IPS-15b (cell line): Measurements from ENCODE around the gene SPG11.
"Not testable (repeated sequence)": the region's sequence is repeated elsewhere in the genome, so short reads cannot be mapped to it uniquely, and the experiment has no call there.

ENCODE experiments used
- H3K27me3 ChIP-seq: one replicate; pipeline ENCODE4 v1.6.1; 2013; ENCODE audit warnings: low read length; ENCODE audit not compliant: control insufficient read depth, insufficient read depth
- H3K36me3 ChIP-seq: one replicate; pipeline ENCODE4 v1.6.1; 2013; ENCODE audit warnings: low read length; ENCODE audit not compliant: control insufficient read depth, insufficient read depth
- H3K4me1 ChIP-seq: one replicate; pipeline ENCODE4 v1.6.1; 2013; ENCODE audit warnings: mild to moderate bottlenecking, low read length; ENCODE audit not compliant: control insufficient read depth, insufficient read depth
- H3K4me3 ChIP-seq: one replicate; pipeline ENCODE4 v1.5.1; 2013; ENCODE audit warnings: low read depth, low read length
- H3K9ac ChIP-seq: one replicate; pipeline ENCODE4 v1.6.1; 2013; ENCODE audit warnings: low read depth, mild to moderate bottlenecking, low read length
- H3K9me3 ChIP-seq: one replicate; pipeline ENCODE4 v1.6.1; 2013; ENCODE audit warnings: mild to moderate bottlenecking, low read length; ENCODE audit not compliant: control insufficient read depth, insufficient read depth

The SPG11 gene

GRCh38 chr15:44545913-44546802 lies 117.3 kb downstream of the SPG11 start:
- peaks cover 6% of the 10 kb centered on the region for H3K36me3 ChIP-seq

GRCh38 chr15:44544745-44545144 lies 118.7 kb downstream of the SPG11 start:
- not testable (repeated sequence) for H3K9me3 ChIP-seq, H3K27me3 ChIP-seq, H3K4me1 ChIP-seq, H3K36me3 ChIP-seq, H3K4me3 ChIP-seq, H3K9ac ChIP-seq

More at GRCh38 chr15:44545913-44546802, 117.3 kb downstream of the SPG11 start:
- Histone ChIP-seq H3K4me1 (peaks cover 3% of the 10 kb centered on the region), H3K9me3 (no peaks in the 10 kb centered on the region), H3K4me3 (no peak overlapping the region), H3K27me3 (no peaks in the 10 kb centered on the region), H3K9ac (no peak overlapping the region)

GRCh38 chr15:44542596-44542995 lies 120.9 kb downstream of the SPG11 start:
- Histone ChIP-seq H3K9ac (no peak overlapping the region), H3K9me3 (no peaks in the 10 kb centered on the region), H3K4me3 (no peak overlapping the region), H3K27me3 (no peaks in the 10 kb centered on the region), H3K36me3 (peaks cover 9% of the 10 kb centered on the region), H3K4me1 (peaks cover 8% of the 10 kb centered on the region)

GRCh38 chr15:44541282-44541958 lies 122.0 kb downstream of the SPG11 start:
- H3K36me3 ChIP-seq, result peaks cover 11% of the 10 kb centered on the region
- no peak overlapping the region for H3K4me3 ChIP-seq
- no peak overlapping the region for H3K9ac ChIP-seq
- no peaks in the 10 kb centered on the region for H3K27me3 ChIP-seq
- H3K4me1 ChIP-seq, result peaks cover 8% of the 10 kb centered on the region
- no peaks in the 10 kb centered on the region for H3K9me3 ChIP-seq

GRCh38 chr15:44537735-44538240 lies 125.7 kb downstream of the SPG11 start:
- peak overlapping the region; percentile 83 for H3K9ac ChIP-seq
- H3K36me3 ChIP-seq, result peaks cover 13% of the 10 kb centered on the region
- H3K4me1 ChIP-seq, result peaks cover 5% of the 10 kb centered on the region
- no peaks in the 10 kb centered on the region for H3K27me3 ChIP-seq
- H3K9me3 ChIP-seq, result no peaks in the 10 kb centered on the region
- peak overlapping the region; percentile 73 for H3K4me3 ChIP-seq

GRCh38 chr15:44536962-44537734 lies 126.3 kb downstream of the SPG11 start, which contains the start of gene EIF3J:
Gene EIF3J, plus strand, starts transcription at chr15:44537147. Its CDS starts 48 bp downstream, at chr15:44537195.
- Histone ChIP-seq H3K36me3 (peaks cover 13% of the 10 kb centered on the region), H3K27me3 (no peaks in the 10 kb centered on the region), H3K4me3 (peak within 1 kb of the TSS; percentile 90), H3K4me1 (peaks cover 5% of the 10 kb centered on the region), H3K9ac (peak within 1 kb of the TSS; percentile 91), H3K9me3 (no peaks in the 10 kb centered on the region)

GRCh38 chr15:44536302-44536961 lies 127.0 kb downstream of the SPG11 start:
- H3K4me3 ChIP-seq, result peak overlapping the region; percentile 90
- H3K36me3 ChIP-seq, result peaks cover 12% of the 10 kb centered on the region
- H3K27me3 ChIP-seq, result no peaks in the 10 kb centered on the region
- H3K9me3 ChIP-seq, result no peaks in the 10 kb centered on the region
- peaks cover 5% of the 10 kb centered on the region for H3K4me1 ChIP-seq
- peak overlapping the region; percentile 91 for H3K9ac ChIP-seq

- Histone ChIP-seq H3K27me3 (no peaks in the 10 kb centered on the region), H3K4me1 (peaks cover 5% of the 10 kb centered on the region), H3K9ac (peak overlapping the region; percentile 91), H3K36me3 (peaks cover 6% of the 10 kb centered on the region), H3K4me3 (peak overlapping the region; percentile 90), H3K9me3 (no peaks in the 10 kb centered on the region)
These were observed 127.8 kb downstream of the SPG11 start for GRCh38 chr15:44535523-44536301.

GRCh38 chr15:44535092-44535491 lies 128.4 kb downstream of the SPG11 start:
- no peak overlapping the region for H3K9ac ChIP-seq
- peaks cover 6% of the 10 kb centered on the region for H3K36me3 ChIP-seq
- no peaks in the 10 kb centered on the region for H3K9me3 ChIP-seq
- no peaks in the 10 kb centered on the region for H3K27me3 ChIP-seq
- peaks cover 5% of the 10 kb centered on the region for H3K4me1 ChIP-seq
- no peak overlapping the region for H3K4me3 ChIP-seq

- Histone ChIP-seq H3K9ac (no peak overlapping the region), H3K36me3 (peaks cover 4% of the 10 kb centered on the region), H3K4me3 (no peak overlapping the region), H3K27me3 (no peaks in the 10 kb centered on the region), H3K4me1 (no peaks in the 10 kb centered on the region), H3K9me3 (no peaks in the 10 kb centered on the region)
These were observed 130.8 kb downstream of the SPG11 start for GRCh38 chr15:44532689-44533088.
